ENCODE data around the gene ZNF565. TPM values are rescaled to one million over a fixed set of nuclear protein-coding genes. Genes with fewer than 3 reads are reported as not detected.

Gene ZNF565
- total and polyA plus RNA-seq, 2 of the 13 experiments (the other 11 are each of a cell fraction or from before 2014, with no cell fraction given), result 1.8 to 5.2 TPM

GRCh38 chr19:36214386-36215275 lies at the start of gene ZNF565, which contains the start of gene ZNF146 (continued):
- peak; percentile 79 for TF ChIP-seq ZNF407 (CRISPR knock-in tag; IDR thresholded peaks at IDR 0.05; ENCODE audit: not compliant biosample characterization)
- no peak for TF ChIP-seq CHCHD3 (CRISPR knock-in tag; IDR thresholded peaks at IDR 0.05)
- no peak for TF ChIP-seq FOXM1 (CRISPR knock-in tag; IDR thresholded peaks at IDR 0.05)
- no peak for TF ChIP-seq ZNF513 (CRISPR knock-in tag; conservative IDR thresholded peaks at IDR 0.05)
- TF ChIP-seq MLXIP (CRISPR knock-in tag; IDR thresholded peaks at IDR 0.05; ENCODE audit: borderline replicate concordance), result no peak
- TF ChIP-seq BCL6 (CRISPR knock-in tag; IDR thresholded peaks at IDR 0.05), result peak; percentile 16; the same call in 1 of the 2 replicates
- TF ChIP-seq NFATC3 (CRISPR knock-in tag; IDR thresholded peaks at IDR 0.05), result 0 out of 2 replicates have a peak, but pooled peaks have one; percentile 5
- no peak for TF ChIP-seq ZFAT (CRISPR knock-in tag; conservative IDR thresholded peaks at IDR 0.05)
- TF ChIP-seq HNF4A (CRISPR knock-in tag; IDR thresholded peaks at IDR 0.05), result peak; percentile 82
- TF ChIP-seq EEA1 (CRISPR knock-in tag; IDR thresholded peaks at IDR 0.05; ENCODE audit: borderline replicate concordance), result no peak; the same call in 1 of the 2 replicates
- no peak for TF ChIP-seq RNF219 (CRISPR knock-in tag; IDR thresholded peaks at IDR 0.05)
- TF ChIP-seq KLF13 (CRISPR knock-in tag; IDR thresholded peaks at IDR 0.05), result 0 out of 2 replicates have a peak, but pooled peaks have one; percentile 76
- TF ChIP-seq RFXANK (CRISPR knock-in tag; IDR thresholded peaks at IDR 0.05), result 0 out of 2 replicates have a peak, but pooled peaks have one; percentile 44

All from HepG2 (cell line).